Measurements from ENCODE around the gene SLX4IP. TPM values are rescaled to one million over a fixed set of nuclear protein-coding genes. Genes with fewer than 3 reads are reported as not detected.

SLX4IP gene
- total and polyA plus RNA-seq, 2 of the 13 experiments (the other 11 are each of a cell fraction or from before 2014, with no cell fraction given) = 3.6 to 7.3 TPM

GRCh38 chr20:10463622-10464021 is 28.5 kb downstream of the SLX4IP start (continued):
- TF ChIP-seq, protein P1, sequence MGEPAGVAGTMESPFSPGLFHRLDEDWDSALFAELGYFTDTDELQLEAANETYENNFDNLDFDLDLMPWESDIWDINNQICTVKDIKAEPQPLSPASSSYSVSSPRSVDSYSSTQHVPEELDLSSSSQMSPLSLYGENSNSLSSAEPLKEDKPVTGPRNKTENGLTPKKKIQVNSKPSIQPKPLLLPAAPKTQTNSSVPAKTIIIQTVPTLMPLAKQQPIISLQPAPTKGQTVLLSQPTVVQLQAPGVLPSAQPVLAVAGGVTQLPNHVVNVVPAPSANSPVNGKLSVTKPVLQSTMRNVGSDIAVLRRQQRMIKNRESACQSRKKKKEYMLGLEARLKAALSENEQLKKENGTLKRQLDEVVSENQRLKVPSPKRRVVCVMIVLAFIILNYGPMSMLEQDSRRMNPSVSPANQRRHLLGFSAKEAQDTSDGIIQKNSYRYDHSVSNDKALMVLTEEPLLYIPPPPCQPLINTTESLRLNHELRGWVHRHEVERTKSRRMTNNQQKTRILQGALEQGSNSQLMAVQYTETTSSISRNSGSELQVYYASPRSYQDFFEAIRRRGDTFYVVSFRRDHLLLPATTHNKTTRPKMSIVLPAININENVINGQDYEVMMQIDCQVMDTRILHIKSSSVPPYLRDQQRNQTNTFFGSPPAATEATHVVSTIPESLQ (CRISPR knock-in tag; conservative IDR thresholded peaks at IDR 0.05) = no peak
- TF ChIP-seq MYC (CRISPR knock-in tag; IDR thresholded peaks at IDR 0.05; ENCODE audit: borderline replicate concordance) (no peak), DMTF1 (CRISPR knock-in tag; IDR thresholded peaks at IDR 0.05) (no peak), MED1 (CRISPR knock-in tag; IDR thresholded peaks at IDR 0.05) (peak; percentile 82), NFE2 (CRISPR knock-in tag; IDR thresholded peaks at IDR 0.05) (no peak), ZNF577 (CRISPR knock-in tag; IDR thresholded peaks at IDR 0.05; ENCODE audit: borderline replicate concordance, low read depth) (no peak), ATF5 (CRISPR knock-in tag; IDR thresholded peaks at IDR 0.05; ENCODE audit: low read depth) (no peak), RBFOX2 (IDR thresholded peaks at IDR 0.05; ENCODE audit: low read depth, low read length) (no peak), TCF7 (IDR thresholded peaks at IDR 0.05; ENCODE audit: low read depth) (peak; percentile 71), ZFP37 (CRISPR knock-in tag; IDR thresholded peaks at IDR 0.05; ENCODE audit: borderline replicate concordance) (no peak), NR2F1 (CRISPR knock-in tag; IDR thresholded peaks at IDR 0.05) (peak; percentile 64 to 75; a peak in 3 of 4 replicates), KAT7 (CRISPR knock-in tag; IDR thresholded peaks at IDR 0.05; ENCODE audit: borderline replicate concordance) (no peak), PHF21A (CRISPR knock-in tag; IDR thresholded peaks at IDR 0.05) (no peak), SMAD9 (CRISPR knock-in tag; IDR thresholded peaks at IDR 0.05) (no peak), ZNF816 (CRISPR knock-in tag; IDR thresholded peaks at IDR 0.05; ENCODE audit: borderline replicate concordance) (no peak; the same call in 1 of the 2 replicates)
- TF ChIP-seq, protein P2, sequence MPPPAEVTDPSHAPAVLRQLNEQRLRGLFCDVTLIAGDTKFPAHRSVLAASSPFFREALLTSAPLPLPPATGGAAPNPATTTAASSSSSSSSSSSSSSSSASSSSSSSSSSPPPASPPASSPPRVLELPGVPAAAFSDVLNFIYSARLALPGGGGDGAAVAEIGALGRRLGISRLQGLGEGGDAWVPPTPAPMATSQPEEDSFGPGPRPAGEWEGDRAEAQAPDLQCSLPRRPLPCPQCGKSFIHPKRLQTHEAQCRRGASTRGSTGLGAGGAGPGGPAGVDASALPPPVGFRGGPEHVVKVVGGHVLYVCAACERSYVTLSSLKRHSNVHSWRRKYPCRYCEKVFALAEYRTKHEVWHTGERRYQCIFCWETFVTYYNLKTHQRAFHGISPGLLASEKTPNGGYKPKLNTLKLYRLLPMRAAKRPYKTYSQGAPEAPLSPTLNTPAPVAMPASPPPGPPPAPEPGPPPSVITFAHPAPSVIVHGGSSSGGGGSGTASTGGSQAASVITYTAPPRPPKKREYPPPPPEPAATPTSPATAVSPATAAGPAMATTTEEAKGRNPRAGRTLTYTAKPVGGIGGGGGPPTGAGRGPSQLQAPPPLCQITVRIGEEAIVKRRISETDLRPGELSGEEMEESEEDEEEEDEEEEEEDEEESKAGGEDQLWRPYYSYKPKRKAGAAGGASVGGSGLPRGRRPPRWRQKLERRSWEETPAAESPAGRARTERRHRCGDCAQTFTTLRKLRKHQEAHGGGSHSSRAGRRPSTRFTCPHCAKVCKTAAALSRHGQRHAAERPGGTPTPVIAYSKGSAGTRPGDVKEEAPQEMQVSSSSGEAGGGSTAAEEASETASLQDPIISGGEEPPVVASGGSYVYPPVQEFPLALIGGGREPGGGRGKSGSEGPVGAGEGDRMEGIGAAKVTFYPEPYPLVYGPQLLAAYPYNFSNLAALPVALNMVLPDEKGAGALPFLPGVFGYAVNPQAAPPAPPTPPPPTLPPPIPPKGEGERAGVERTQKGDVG (CRISPR knock-in tag; IDR thresholded peaks at IDR 0.05; ENCODE audit: borderline replicate concordance) = no peak
- TF ChIP-seq, protein P3, sequence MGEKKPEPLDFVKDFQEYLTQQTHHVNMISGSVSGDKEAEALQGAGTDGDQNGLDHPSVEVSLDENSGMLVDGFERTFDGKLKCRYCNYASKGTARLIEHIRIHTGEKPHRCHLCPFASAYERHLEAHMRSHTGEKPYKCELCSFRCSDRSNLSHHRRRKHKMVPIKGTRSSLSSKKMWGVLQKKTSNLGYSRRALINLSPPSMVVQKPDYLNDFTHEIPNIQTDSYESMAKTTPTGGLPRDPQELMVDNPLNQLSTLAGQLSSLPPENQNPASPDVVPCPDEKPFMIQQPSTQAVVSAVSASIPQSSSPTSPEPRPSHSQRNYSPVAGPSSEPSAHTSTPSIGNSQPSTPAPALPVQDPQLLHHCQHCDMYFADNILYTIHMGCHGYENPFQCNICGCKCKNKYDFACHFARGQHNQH (CRISPR knock-in tag; IDR thresholded peaks at IDR 0.05) = 0 out of 2 replicates have a peak, but pooled peaks have one; percentile 22
